ENCODE data around the gene CENPP.
A peak's percentile ranks its signal among the peaks of the same experiment; 100 is the strongest.
"Not testable (repeated sequence)": the region's sequence is repeated elsewhere in the genome, so short reads cannot be mapped to it uniquely, and the experiment has no call there.

The CENPP gene

DNA sequence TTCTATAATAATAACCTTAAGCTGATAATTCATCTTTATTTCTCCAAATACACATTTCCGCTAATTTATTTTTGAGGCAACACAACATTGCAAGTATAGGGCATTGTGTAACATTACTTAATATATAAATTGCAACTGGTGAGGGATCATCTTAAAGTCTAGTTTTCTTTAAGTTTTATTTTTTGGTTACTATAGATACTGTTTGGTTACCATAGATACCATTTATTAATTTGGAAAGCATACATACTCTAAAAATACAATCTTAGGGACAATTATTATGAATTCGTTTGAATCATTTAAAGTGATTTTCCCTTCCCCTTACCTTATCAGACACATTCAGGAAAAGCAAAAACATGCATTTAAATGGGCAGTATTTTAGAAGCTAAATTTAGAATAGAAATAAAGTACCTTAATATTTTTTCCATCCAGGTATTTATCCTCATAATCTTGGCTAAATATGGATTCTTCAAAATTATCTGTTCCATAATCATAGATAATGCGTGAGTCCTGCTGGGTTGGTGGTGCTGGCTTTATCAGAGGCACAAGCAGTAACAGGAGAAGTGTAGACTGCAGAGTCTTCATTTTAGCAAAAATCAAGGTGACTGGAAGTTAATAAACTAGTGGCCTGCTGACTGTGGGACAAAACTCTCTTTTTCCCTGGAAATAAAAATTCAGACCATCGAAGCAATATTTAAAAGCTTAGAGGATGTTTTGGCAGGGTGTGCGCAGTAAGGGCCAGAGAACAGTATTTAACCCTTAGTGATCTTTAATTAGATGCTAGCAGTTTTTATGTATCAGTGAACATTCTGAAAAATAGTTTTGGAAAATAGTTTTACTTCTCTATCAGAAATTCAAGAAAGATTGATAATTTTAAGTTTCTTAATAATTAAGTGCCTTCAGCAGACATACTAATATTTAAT, 77.3 kb downstream of the CENPP start:
- Mint-ChIP-seq H3K9me3 (no peaks in the 10 kb centered on the region), H3K27ac (no peak overlapping the region), H3K27me3 (no peaks in the 10 kb centered on the region), H3K4me1 (ENCODE audit: low read depth in 2 of 2) (peaks cover 11 to 15% of the 10 kb centered on the region in 2 donors), H3K4me3 (no peak overlapping the region), H3K36me3 (ENCODE audit: insufficient read depth) (no peaks in the 10 kb centered on the region)
- DNase-seq (no peak), ATAC-seq (replicated peaks) (no peak)

DNA sequence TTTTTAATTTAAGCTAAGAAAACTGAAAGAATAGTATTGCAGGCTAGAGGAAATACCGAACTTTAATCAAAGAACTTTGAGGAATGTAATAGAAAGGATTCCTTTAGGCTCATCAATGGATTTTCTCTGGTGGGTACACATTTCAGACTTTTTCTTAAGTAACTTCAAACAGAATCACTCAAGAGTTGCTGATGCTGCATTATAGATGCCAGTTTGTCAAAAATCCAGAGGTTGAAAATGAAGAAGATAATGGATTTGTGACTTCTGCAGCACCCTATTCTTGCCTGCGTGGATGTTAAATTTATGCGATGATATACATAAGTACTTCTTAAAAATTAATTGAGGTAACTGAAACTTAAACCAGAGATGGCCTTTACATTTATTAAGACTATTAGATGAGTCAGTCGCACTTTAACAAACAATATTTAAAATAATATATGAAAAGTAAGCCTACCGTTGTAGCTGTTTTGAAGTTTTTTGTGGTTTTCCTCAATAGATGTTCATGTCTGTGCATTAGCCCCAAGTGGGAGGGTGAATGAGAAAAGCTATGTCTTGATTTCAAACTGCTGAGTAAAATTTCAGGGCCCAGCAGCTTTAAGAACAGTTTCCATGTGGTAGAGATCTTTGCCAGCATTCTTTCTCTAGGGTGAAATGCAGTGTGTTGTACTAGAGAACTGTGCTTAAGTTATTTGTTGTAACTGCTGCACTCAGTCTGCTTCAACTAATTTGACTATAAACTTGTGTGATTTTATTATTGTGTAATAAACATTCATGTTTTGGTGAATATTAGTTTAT, 78.5 kb downstream of the CENPP start, which contains the start of gene OGN:
TSS of gene OGN (minus strand) at position 537 of the 795 bp plus-strand sequence. CDS start 1,171 bp downstream, outside the sequence.
- Mint-ChIP-seq H3K27ac (no peak within 1 kb of the TSS), H3K4me1 (ENCODE audit: low read depth in 2 of 2) (peaks cover 11 to 15% of the 10 kb centered on the region in 2 donors)
- ATAC-seq (replicated peaks) = no peak

DNA sequence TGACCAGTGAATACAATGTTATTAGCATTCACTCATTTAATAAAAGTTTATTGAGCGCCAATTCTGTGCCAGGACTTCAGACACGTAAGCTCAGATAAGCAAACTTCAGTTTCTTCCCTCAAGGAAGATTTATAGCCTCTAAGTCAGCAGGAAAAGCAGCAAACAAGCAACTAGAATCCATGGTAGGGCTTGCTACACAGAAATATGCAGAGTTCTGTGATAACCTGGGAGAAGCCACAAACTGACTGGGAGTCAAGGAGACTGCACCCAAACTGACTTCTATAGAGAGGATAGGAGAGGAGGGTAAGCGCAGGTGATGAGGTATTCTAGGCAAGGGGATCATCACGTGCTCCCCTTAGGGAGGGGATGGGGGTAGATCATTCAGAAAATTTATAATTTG, 80.1 kb downstream of the CENPP start:
- H3K9me3 Mint-ChIP-seq = no peaks in the 10 kb centered on the region
- ATAC-seq (replicated peaks) = no peak
- no peak for DNase-seq
- no peaks in the 10 kb centered on the region for H3K36me3 Mint-ChIP-seq (ENCODE audit: insufficient read depth)
- H3K27me3 Mint-ChIP-seq = no peaks in the 10 kb centered on the region
- H3K4me1 Mint-ChIP-seq (ENCODE audit: low read depth in 2 of 2) = peaks cover 11 to 15% of the 10 kb centered on the region in 2 donors
- peak overlapping the region in 1 of 2 donors; percentile 55 for H3K4me3 Mint-ChIP-seq
- H3K27ac Mint-ChIP-seq = peak overlapping the region; percentile 1 to 87

More for the DNA sequence above, 78.5 kb downstream of the CENPP start, which contains the start of gene OGN:
- Mint-ChIP-seq H3K9me3 (no peaks in the 10 kb centered on the region), H3K4me3 (no peak within 1 kb of the TSS), H3K36me3 (ENCODE audit: insufficient read depth) (no peaks in the 10 kb centered on the region), H3K27me3 (no peaks in the 10 kb centered on the region)
- no peak for DNase-seq

DNA sequence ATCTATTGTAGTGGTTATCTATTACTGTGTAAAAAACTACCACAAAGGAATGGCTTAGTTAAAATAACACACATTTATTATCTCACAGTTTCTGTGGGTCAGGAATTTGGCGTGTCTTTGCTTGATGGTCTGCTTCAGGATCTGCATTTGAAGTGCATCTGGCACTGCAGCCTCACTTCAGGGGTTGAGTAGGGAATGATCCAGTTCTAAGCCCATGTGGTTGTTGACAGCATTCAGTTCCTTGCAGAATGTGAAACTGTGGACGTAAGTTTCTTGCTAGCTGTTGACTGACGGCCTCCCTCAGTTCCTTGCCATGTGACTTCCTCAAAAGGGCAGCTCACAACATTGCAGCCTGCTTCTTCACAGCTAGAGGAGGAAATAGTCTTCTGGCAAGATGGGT, 80.7 kb downstream of the CENPP start:
- peak overlapping the region; percentile 1 to 87 for H3K27ac Mint-ChIP-seq
- H3K4me3 Mint-ChIP-seq = peak overlapping the region; percentile 6 to 55
- no peaks in the 10 kb centered on the region for H3K36me3 Mint-ChIP-seq (ENCODE audit: insufficient read depth)
- H3K27me3 Mint-ChIP-seq = no peaks in the 10 kb centered on the region
- ATAC-seq (replicated peaks) (peak; percentile 88), DNase-seq (peak; percentile 8 to 14 (median 10))
- peaks cover 11 to 15% of the 10 kb centered on the region in 2 donors for H3K4me1 Mint-ChIP-seq (ENCODE audit: low read depth in 2 of 2)
- no peaks in the 10 kb centered on the region for H3K9me3 Mint-ChIP-seq

DNA sequence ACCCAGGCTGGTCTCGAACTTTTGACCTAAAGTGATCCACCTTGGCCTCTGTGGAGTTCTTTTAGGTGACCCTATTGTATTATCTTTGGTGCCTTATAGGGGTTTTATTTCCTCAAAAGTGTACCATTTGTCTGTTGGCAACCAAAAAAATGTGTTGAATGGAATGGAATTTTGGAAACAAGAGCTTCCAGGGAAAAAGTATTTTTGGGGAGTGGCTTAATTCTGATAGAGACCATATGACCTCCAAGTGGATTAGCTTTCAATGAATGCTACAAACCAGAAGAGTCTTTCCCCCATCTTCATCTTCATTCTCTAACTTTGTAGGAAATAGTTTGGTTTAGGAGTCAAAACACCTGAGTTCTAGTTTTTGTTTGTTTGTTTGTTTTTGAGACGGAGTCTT, 82.1 kb downstream of the CENPP start:
- Mint-ChIP-seq H3K27me3 (no peaks in the 10 kb centered on the region), H3K9me3 (no peaks in the 10 kb centered on the region), H3K4me1 (ENCODE audit: low read depth in 2 of 2) (peaks cover 11 to 15% of the 10 kb centered on the region in 2 donors)

DNA sequence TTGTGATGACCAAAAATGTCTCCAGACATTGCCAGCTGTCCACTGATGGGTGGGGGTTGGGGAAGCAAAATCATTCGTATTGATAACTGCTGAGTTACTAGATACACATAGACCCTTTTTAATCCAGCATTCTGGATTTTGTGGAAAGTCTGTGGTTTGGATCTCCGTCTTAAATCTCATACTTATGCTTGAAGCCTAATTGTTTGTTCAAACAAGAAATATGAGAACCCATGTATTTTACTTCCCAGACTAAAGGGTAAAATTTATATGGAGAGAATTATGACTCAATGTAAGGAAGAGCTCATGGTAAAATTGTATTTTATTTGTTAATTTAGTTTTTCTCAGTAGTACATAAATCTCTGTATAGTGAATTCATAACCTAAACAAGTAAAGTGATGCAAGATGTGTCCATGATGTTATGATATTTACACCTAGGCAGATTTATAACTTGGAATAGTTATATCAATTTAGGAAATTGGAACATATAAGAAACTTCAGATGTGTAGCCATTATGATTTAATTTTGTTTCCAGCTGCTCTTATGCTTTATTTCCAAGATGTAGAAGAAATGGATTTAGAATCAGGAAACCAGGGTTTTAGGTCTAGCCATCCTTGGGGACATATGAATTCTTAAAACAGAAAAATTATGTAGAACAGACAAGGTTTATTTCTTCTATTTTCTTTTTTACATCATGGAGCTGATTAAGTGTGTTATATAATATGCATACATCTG, 83.2 kb downstream of the CENPP start:
- H3K4me3 Mint-ChIP-seq = no peak overlapping the region
- H3K9me3 Mint-ChIP-seq = no peaks in the 10 kb centered on the region
- DNase-seq (no peak), ATAC-seq (replicated peaks) (no peak)
- H3K4me1 Mint-ChIP-seq (ENCODE audit: low read depth in 2 of 2) = peaks cover 11 to 15% of the 10 kb centered on the region in 2 donors
- H3K27me3 Mint-ChIP-seq = no peaks in the 10 kb centered on the region
- H3K27ac Mint-ChIP-seq = peak overlapping the region in 1 of 2 donors; percentile 31
- H3K36me3 Mint-ChIP-seq (ENCODE audit: insufficient read depth) = no peaks in the 10 kb centered on the region

More for the DNA sequence above, 82.1 kb downstream of the CENPP start:
- ATAC-seq (replicated peaks) (no peak), DNase-seq (no peak)
- no peak overlapping the region for H3K4me3 Mint-ChIP-seq
- H3K36me3 Mint-ChIP-seq (ENCODE audit: insufficient read depth) = no peaks in the 10 kb centered on the region
- peak overlapping the region in 1 of 2 donors; percentile 31 for H3K27ac Mint-ChIP-seq

DNA sequence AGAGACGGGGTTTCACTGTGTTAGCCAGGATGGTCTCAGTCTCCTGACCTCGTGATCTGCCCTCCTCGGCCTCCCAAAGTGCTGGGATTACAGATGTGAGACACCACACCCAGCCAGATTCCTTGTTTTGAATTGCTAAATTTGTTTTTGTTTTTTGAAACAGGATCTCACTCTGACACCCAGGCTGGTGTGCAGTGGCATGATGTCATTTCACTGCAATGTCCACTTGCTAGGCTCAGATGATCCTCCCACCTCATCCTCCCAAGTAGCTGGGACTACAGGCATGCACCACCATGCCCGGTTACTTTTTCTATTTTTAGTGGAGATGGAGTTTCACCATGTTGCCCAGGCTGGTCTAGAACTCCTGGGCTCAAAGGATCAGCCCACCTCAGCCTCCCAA, 85.4 kb downstream of the CENPP start:
- not testable (repeated sequence) for ATAC-seq (replicated peaks); H3K27me3 Mint-ChIP-seq; H3K4me3 Mint-ChIP-seq; H3K36me3 Mint-ChIP-seq (ENCODE audit: insufficient read depth); H3K9me3 Mint-ChIP-seq; H3K4me1 Mint-ChIP-seq (ENCODE audit: low read depth in 2 of 2); DNase-seq
- peak overlapping the region in 1 of 2 donors; percentile 54 for H3K27ac Mint-ChIP-seq

DNA sequence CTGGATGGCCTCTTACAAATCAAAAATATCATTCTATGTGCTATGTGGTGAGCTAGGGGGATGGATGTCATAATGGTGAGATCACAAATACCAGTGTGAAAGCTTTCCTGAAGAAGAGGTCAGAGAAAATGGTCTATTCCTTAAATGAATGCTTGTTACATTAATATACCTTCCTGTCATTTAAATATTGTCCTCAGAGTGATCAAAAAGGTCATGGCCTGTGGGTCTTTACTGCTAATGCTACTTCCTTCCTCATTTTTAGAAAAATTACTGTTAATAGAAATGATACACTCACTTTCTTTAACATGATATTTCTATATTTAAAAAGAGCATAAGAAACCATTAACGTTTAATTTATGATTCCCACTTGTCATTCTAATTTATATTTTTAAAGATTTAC, 88.8 kb downstream of the CENPP start:
- H3K27ac Mint-ChIP-seq = no peak overlapping the region
- ATAC-seq (replicated peaks) (no peak), DNase-seq (no peak)
- H3K36me3 Mint-ChIP-seq (ENCODE audit: insufficient read depth) = no peaks in the 10 kb centered on the region
- H3K9me3 Mint-ChIP-seq = no peaks in the 10 kb centered on the region
- no peaks in the 10 kb centered on the region for H3K4me1 Mint-ChIP-seq (ENCODE audit: low read depth in 2 of 2)
- no peaks in the 10 kb centered on the region for H3K27me3 Mint-ChIP-seq
- no peak overlapping the region for H3K4me3 Mint-ChIP-seq

DNA sequence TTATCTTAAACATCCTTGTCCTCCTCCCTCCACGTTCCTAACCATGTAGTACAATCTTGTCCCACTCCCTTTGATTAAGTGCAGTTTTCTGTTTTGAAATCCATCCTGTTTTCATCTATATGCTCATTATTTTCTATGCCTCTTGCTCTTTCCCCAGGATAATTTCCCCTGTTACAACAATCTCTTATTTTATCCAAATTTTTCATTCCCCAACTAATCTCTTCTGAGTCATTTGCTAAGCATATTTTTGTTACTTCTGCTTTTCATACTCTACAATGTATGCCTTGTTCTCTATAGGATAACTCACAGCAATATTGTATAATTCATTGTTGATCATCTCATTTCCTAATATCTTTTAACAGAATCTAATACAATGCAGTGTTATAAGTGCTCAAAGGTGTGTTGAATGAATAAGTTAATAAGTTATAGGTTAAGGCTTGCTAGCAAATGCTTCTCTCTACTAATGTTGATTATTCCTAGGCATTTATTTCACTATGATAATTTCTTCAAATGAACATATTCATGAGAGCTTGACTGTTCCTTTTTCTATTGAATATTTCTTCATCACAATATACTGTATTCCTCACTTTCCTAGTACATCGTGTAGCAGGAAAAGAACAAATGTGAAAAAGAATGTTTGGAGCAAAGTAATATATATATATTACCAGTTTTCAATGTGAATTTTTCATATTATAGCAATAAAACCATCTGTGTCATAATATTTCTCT, 97.0 kb downstream of the CENPP start:
- Mint-ChIP-seq H3K4me3 (no peak overlapping the region), H3K4me1 (ENCODE audit: low read depth in 2 of 2) (no peaks in the 10 kb centered on the region), H3K27ac (no peak overlapping the region), H3K9me3 (no peaks in the 10 kb centered on the region), H3K36me3 (ENCODE audit: insufficient read depth) (no peaks in the 10 kb centered on the region), H3K27me3 (peaks cover 0 to 10% of the 10 kb centered on the region in 2 donors)
- no peak for DNase-seq
- no peak for ATAC-seq (replicated peaks)

DNA sequence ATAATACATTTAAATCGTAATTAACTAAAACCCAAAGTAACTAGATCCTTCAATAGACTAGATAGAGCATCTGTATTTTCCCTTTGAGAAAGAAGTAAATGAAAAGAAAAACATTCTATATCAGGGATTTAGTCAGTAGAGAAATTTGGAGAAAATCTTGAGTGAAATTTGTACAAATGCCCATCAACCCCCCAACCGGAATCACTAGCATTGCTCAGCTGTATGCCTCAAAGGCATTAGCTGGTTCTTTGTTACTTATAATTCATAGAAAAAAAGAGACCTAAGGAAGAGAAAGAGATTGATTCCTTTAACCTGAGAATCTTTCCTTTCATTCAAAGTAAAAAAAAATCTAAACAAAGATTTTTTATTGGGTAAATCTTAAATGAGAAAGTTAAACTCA, 97.9 kb downstream of the CENPP start:
- Mint-ChIP-seq H3K27ac (no peak overlapping the region), H3K36me3 (ENCODE audit: insufficient read depth) (no peaks in the 10 kb centered on the region), H3K9me3 (no peaks in the 10 kb centered on the region), H3K27me3 (peaks cover 0 to 10% of the 10 kb centered on the region in 2 donors), H3K4me1 (ENCODE audit: low read depth in 2 of 2) (no peaks in the 10 kb centered on the region), H3K4me3 (no peak overlapping the region)
- DNase-seq (no peak), ATAC-seq (replicated peaks) (no peak)

DNA sequence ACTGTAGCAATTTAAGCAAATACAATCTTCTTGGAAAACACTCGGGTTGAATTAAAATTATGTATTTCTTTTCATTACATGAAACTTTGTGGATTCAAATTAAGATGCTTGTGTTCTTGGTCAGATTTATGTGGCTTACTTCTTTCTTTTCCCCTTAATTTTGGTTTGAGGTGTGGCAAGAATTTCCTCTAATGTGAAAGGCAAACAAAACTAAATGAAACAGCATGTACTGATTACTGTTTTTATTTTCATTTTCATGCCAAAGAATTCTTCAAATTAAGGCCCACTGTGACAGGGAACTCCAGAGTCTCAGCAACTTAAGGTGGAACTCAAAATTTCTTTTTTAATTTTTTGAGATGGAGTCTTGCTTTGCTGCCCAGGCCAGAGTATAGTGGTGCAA, 98.6 kb downstream of the CENPP start, which contains the start of gene OMD:
TSS of gene OMD (minus strand) at position 132 of the 400 bp plus-strand sequence. CDS start 6,913 bp downstream, outside the sequence.
- H3K27me3 Mint-ChIP-seq = peaks cover 0 to 10% of the 10 kb centered on the region in 2 donors
- H3K4me1 Mint-ChIP-seq (ENCODE audit: low read depth in 2 of 2) = no peaks in the 10 kb centered on the region
- DNase-seq (no peak), ATAC-seq (replicated peaks) (no peak)
- no peaks in the 10 kb centered on the region for H3K36me3 Mint-ChIP-seq (ENCODE audit: insufficient read depth)
- H3K27ac Mint-ChIP-seq = no peak within 1 kb of the TSS
- H3K4me3 Mint-ChIP-seq = no peak within 1 kb of the TSS
- no peaks in the 10 kb centered on the region for H3K9me3 Mint-ChIP-seq

DNA sequence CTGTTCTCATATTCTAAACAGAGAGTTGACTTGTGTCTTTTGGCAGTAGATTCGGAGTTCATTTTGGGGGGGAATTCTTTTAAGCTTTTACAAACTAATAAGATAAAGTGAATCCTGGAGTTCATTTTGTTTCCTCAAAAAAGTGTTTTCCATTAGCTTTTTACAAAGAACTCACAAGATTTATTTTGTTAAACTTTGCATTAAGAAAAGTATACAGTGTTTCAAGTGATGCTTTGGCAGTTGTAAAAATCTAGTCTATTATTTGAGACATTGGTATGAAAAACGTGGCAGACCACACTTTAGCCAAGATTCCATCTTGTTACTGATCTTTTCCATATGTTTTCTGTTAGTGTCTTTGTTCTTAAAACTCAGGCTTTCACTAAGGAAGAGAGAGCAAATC, 99.7 kb downstream of the CENPP start:
- no peaks in the 10 kb centered on the region for H3K9me3 Mint-ChIP-seq
- DNase-seq (no peak), ATAC-seq (replicated peaks) (no peak)
- H3K36me3 Mint-ChIP-seq (ENCODE audit: insufficient read depth) = no peaks in the 10 kb centered on the region
- no peak overlapping the region for H3K4me3 Mint-ChIP-seq
- H3K27ac Mint-ChIP-seq = no peak overlapping the region
- no peaks in the 10 kb centered on the region for H3K4me1 Mint-ChIP-seq (ENCODE audit: low read depth in 2 of 2)
- peaks cover 0 to 2% of the 10 kb centered on the region in 2 donors for H3K27me3 Mint-ChIP-seq
